ENCODE results near the gene PNMA8B.

- TF ChIP-seq CTCF (conservative IDR thresholded peaks at IDR 0.05 in 1 of 2, IDR thresholded peaks at IDR 0.05 in 1 of 2; ENCODE audit: extremely low read depth in 1 of 2, insufficient read depth in 1 of 2, low read depth in 1 of 2, low read length in 2 of 2) = no peak
- TF ChIP-seq EZH2 (IDR thresholded peaks at IDR 0.05; ENCODE audit: borderline replicate concordance, low read length) = no peak
Observed at GRCh38 chr19:46449228-46449627, 46.4 kb downstream of the PNMA8B start.

Measured in mammary epithelial cell (primary cell).